A549 (cell line): ENCODE measurements around the gene OBSCN. TPM values are rescaled to one million over a fixed set of nuclear protein-coding genes. Genes with fewer than 3 reads are reported as not detected.

Experiments
- ATAC-seq, 2 experiments: fragments of 200-7000 bp in 1 of 2; fragments of >200 bp in 1 of 2; cut with Nextera tagmentation in 1 of 2; cut with Tn5 transposase in 1 of 2; 3 replicates each; pipeline versions ENCODE4 v1.8.0 to v1.9.1; 2018 to 2020; ENCODE audit warnings: mild to moderate bottlenecking in 1 of 2, moderate library complexity in 1 of 2
- CTCF ChIA-PET: fragments of 300-600 bp; sonication (Branson Sonifier 250); formaldehyde crosslinking; extraction: SDS; loops from one replicate; lab custom pipeline; 2021; ENCODE audit warnings: antibody characterized with exemption, inconsistent platforms; lab: Yijun Ruan, JAX
- POLR2A ChIA-PET: fragments of 350-600 bp; formaldehyde crosslinking; extraction: SDS; loops from one replicate; lab custom pipeline; 2021; ENCODE audit warnings: antibody characterized with exemption, inconsistent platforms; lab: Yijun Ruan, JAX
- DNase-seq, 2 experiments: peaks; one replicate each; pipeline versions ENCODE4 v3.0.0 to v3.0.0-alpha.2; 2011 to 2016; ENCODE audit warnings: low read depth in 1 of 2, low spot score in 1 of 2
- FAIRE-seq: peaks from 2 replicates; lab custom pipeline; 2011; peaks lifted over from hg19 to GRCh38; lab: Jason Lieb, UNC
- H3K27ac ChIP-seq, 2 experiments: fragments of >200 bp; sonication (Bioruptor Twin); formaldehyde crosslinking; 3 replicates each; pipeline ENCODE4 v1.5.1; 2016 to 2017
- H3K4me1 ChIP-seq: fragments of >200 bp; sonication (Bioruptor Twin); formaldehyde crosslinking; 3 replicates; pipeline ENCODE4 v1.6.1; 2016
- H3K4me2 ChIP-seq: fragments of >200 bp; sonication (Bioruptor Twin); formaldehyde crosslinking; 3 replicates; pipeline ENCODE4 v1.6.1; 2016
- H3K4me3 ChIP-seq: fragments of >200 bp; sonication (Bioruptor Twin); formaldehyde crosslinking; 3 replicates; pipeline ENCODE4 v1.5.1; 2016
- H3K9me3 ChIP-seq: fragments of >200 bp; sonication (Bioruptor Twin); formaldehyde crosslinking; 3 replicates; pipeline ENCODE4 v1.6.1; 2016
- BCL3 ChIP-seq: fragments of >200 bp; sonication (Bioruptor Twin); formaldehyde crosslinking; IDR thresholded peaks from 3 replicates; pipeline ENCODE4 v1.6.1; 2016
- CEBPB ChIP-seq, 2 experiments: fragments of >200 bp in 1 of 2; sonication (Bioruptor Twin) in 1 of 2; formaldehyde crosslinking in 1 of 2; IDR thresholded peaks; 2 replicates each; pipeline ENCODE4 v1.6.1; 2012 to 2016
- CHD4 ChIP-seq: fragments of 200-600 bp; sonication (generic); IDR thresholded peaks from 2 replicates; pipeline ENCODE4 v1.6.1; 2016; ENCODE audit warnings: antibody characterized with exemption, mild to moderate bottlenecking, borderline replicate concordance
- E2F6 ChIP-seq: IDR thresholded peaks from 2 replicates; pipeline ENCODE4 v1.6.1; 2012; ENCODE audit warnings: low read depth, borderline replicate concordance
- ELK1 ChIP-seq: fragments of 150-350 bp; IDR thresholded peaks from 2 replicates; pipeline ENCODE4 v1.6.1; 2014; ENCODE audit warnings: low read depth, mild to moderate bottlenecking, low read length
- FOSB ChIP-seq: fragments of 250-450 bp; sonication (Bioruptor Pico); IDR thresholded peaks from 2 replicates; pipeline ENCODE4 v1.5.0; 2020; ENCODE audit warnings: mild to moderate bottlenecking, moderate library complexity
- GATA3 ChIP-seq: IDR thresholded peaks from 2 replicates; pipeline ENCODE4 v1.6.1; 2012; ENCODE audit warnings: borderline replicate concordance
- HDAC2 ChIP-seq: fragments of 200-600 bp; sonication (generic); IDR thresholded peaks from 2 replicates; pipeline ENCODE4 v1.6.1; 2016
- HOXB5 ChIP-seq: fragments of 250-450 bp; sonication (Bioruptor Pico); IDR thresholded peaks from 2 replicates; pipeline ENCODE4 v1.5.0; 2020; ENCODE audit warnings: mild to moderate bottlenecking, moderate library complexity
- KDM1A ChIP-seq: fragments of 200-600 bp; sonication (generic); IDR thresholded peaks from 2 replicates; pipeline ENCODE4 v1.6.1; 2016; ENCODE audit warnings: low read depth, mild to moderate bottlenecking
- MAFK ChIP-seq: fragments of 450-650 bp; IDR thresholded peaks from 2 replicates; pipeline ENCODE4 v1.6.1; 2014; ENCODE audit not compliant: partially characterized antibody
- MAZ ChIP-seq: fragments of 150-350 bp; IDR thresholded peaks from 2 replicates; pipeline ENCODE4 v1.6.1; 2014; ENCODE audit warnings: antibody characterized with exemption, low read depth, low read length, borderline replicate concordance
- MYC ChIP-seq: IDR thresholded peaks from 2 replicates; pipeline ENCODE4 v1.6.1; 2012; ENCODE audit warnings: mild to moderate bottlenecking, inconsistent platforms, low read length, improper control_type of control experiment, borderline replicate concordance
- POLR2AphosphoS2 ChIP-seq: conservative IDR thresholded peaks from 2 replicates; pipeline ENCODE4 v1.6.1; 2012; ENCODE audit warnings: low read length, improper control_type of control experiment, inconsistent platforms
- RARB ChIP-seq: fragments of 250-450 bp; sonication (Bioruptor Pico); IDR thresholded peaks from 2 replicates; pipeline ENCODE4 v1.8.0; 2021; ENCODE audit warnings: mild to moderate bottlenecking, moderate library complexity
- RFX5 ChIP-seq: fragments of 450-650 bp; IDR thresholded peaks from 2 replicates; pipeline ENCODE4 v1.7.1; 2014; ENCODE audit warnings: antibody characterized with exemption, mild to moderate bottlenecking, moderate library complexity
- RNF2 ChIP-seq: fragments of 200-600 bp; sonication (generic); IDR thresholded peaks from 2 replicates; pipeline ENCODE4 v1.6.1; 2016; ENCODE audit warnings: low read depth, mild to moderate bottlenecking, antibody characterized with exemption, moderate library complexity, borderline replicate concordance
- SMC3 ChIP-seq: fragments of >200 bp; sonication (Bioruptor Twin); formaldehyde crosslinking; IDR thresholded peaks from 3 replicates; pipeline ENCODE4 v1.6.1; 2018; ENCODE audit warnings: inconsistent platforms
- SREBF2 ChIP-seq: fragments of 450-650 bp; IDR thresholded peaks from 2 replicates; pipeline ENCODE4 v1.6.1; 2014; ENCODE audit warnings: mild to moderate bottlenecking, moderate library complexity
- TFCP2L1 ChIP-seq: fragments of 250-450 bp; sonication (Bioruptor Pico); IDR thresholded peaks from 2 replicates; pipeline ENCODE4 v1.5.0; 2021; ENCODE audit warnings: mild to moderate bottlenecking
- USF2 ChIP-seq: fragments of 450-650 bp; IDR thresholded peaks from 2 replicates; pipeline ENCODE4 v1.6.1; 2014; ENCODE audit warnings: antibody characterized with exemption
- ZC3H11A ChIP-seq: fragments of 450-650 bp; IDR thresholded peaks from 2 replicates; pipeline ENCODE4 v1.6.1; 2014; ENCODE audit warnings: antibody characterized with exemption, mild to moderate bottlenecking
- ZFP36 ChIP-seq: fragments of 450-650 bp; IDR thresholded peaks from 2 replicates; pipeline ENCODE4 v1.6.1; 2014; ENCODE audit warnings: borderline replicate concordance; ENCODE audit not compliant: partially characterized antibody
- WGBS: methylation state at CpG from one replicate; pipeline ENCODE4 v1.1.6; 2017; ENCODE audit errors: missing lambda C conversion rate; 5-methylcytosine and 5-hydroxymethylcytosine counted together
- polyA plus RNA-seq, 4 experiments: library from polyadenylated mRNA; depleted of rRNA in 3 of 4; stranded (reverse); fragments of >200 nt; fragmentation: RNase III in 1 of 4; extraction: RNeasy Plus Mini Kit Qiagen cat#74134 plus additional on column Dnase treatment in 1 of 4; gene quantifications; 2 replicates in 3 of 4; 3 replicates in 1 of 4; pipeline ENCODE4 v1.2.3, GENCODE V29; 2011 to 2017

Gene OBSCN
- polyA plus RNA-seq, 2 of the 4 experiments (the other 2 are of a cell fraction), result 3.1 to 6.8 TPM

GRCh38 chr1:228411548-228412430 is 203.9 kb downstream of the OBSCN start:
- DNase-seq, result no peak
- Histone ChIP-seq H3K4me2 (no peak overlapping the region), H3K27ac (no peak overlapping the region), H3K4me1 (peaks cover 16% of the 10 kb centered on the region; the same call in 2 of the 3 replicates), H3K4me3 (no peak overlapping the region), H3K9me3 (no peaks in the 10 kb centered on the region)
- ATAC-seq, result no peak
- TF ChIP-seq E2F6 (no peak), ELK1 (no peak), USF2 (no peak), POLR2AphosphoS2 (no peak)
- 88% methylated on average over 8 of the region's 9 CpGs for WGBS
- ChIA-PET CTCF (interaction anchor here (0.9 to 2.0 kb wide), 6 partner anchors 13 to 163 kb away, joined by 3 to 7 read pairs (median 4); a partner anchor contains a TSS), POLR2A (interaction anchor here (1.4 kb wide), 1 partner anchor 330 kb away, joined by 3 read pairs; no protein-coding TSS in a partner anchor)
- no peak for FAIRE-seq

GRCh38 chr1:228413241-228414010 is 205.6 kb downstream of the OBSCN start:
- TF ChIP-seq BCL3 (no peak), MYC (no peak), SMC3 (no peak), MAZ (no peak), SREBF2 (no peak), MAFK (no peak), FOSB (CRISPR knock-in tag) (no peak), GATA3 (no peak), RFX5 (no peak), TFCP2L1 (CRISPR knock-in tag) (no peak), RARB (CRISPR knock-in tag) (no peak), ZC3H11A (no peak), HDAC2 (no peak), CHD4 (no peak), ZFP36 (no peak), CEBPB (IDR thresholded peaks at IDR 0.05) (no peak), HOXB5 (CRISPR knock-in tag) (no peak), POLR2AphosphoS2 (no peak), KDM1A (no peak), RNF2 (no peak)
- no peak overlapping the region for H3K27ac ChIP-seq
- ChIA-PET POLR2A (no interaction called here), CTCF (interaction anchor here (0.5 kb wide), 1 partner anchor 14 kb away, joined by 4 read pairs; no protein-coding TSS in a partner anchor)
- 90% methylated on average over 9 of the region's 10 CpGs for WGBS
- no peak for DNase-seq
- no peak overlapping the region for H3K4me2 ChIP-seq
- H3K4me1 ChIP-seq, result peaks cover 6% of the 10 kb centered on the region; the same call in 1 of the 3 replicates
- no peak for ATAC-seq
- FAIRE-seq, result no peak
- H3K4me3 ChIP-seq, result no peak overlapping the region
- no peaks in the 10 kb centered on the region for H3K9me3 ChIP-seq
